Mesendoderm (in vitro differentiated cells): ENCODE measurements around the gene YPEL5.
A peak's percentile ranks its signal among the peaks of the same experiment; 100 is the strongest.

ENCODE experiments used
- DNase-seq: peaks from one replicate; pipeline ENCODE4 v3.0.0; 2013
- H2AK5ac ChIP-seq: 2 replicates; pipeline ENCODE4 v1.6.1; 2013; ENCODE audit warnings: low read length, inconsistent platforms
- H2BK120ac ChIP-seq: 2 replicates; pipeline ENCODE4 v1.6.1; 2013; ENCODE audit warnings: low read depth, mild to moderate bottlenecking, low read length, moderate library complexity, mixed read lengths
- H2BK15ac ChIP-seq: replicated peaks from 2 replicates; pipeline ENCODE4 v1.6.1; 2013; ENCODE audit warnings: low read depth, mild to moderate bottlenecking, moderate library complexity
- H2BK5ac ChIP-seq: 2 replicates; pipeline ENCODE4 v1.6.1; 2013; ENCODE audit warnings: low read length, inconsistent platforms
- H3K18ac ChIP-seq: 2 replicates; pipeline ENCODE4 v1.6.1; 2013; ENCODE audit warnings: mild to moderate bottlenecking, low read length, mixed read lengths
- H3K23ac ChIP-seq: one replicate; pipeline ENCODE4 v1.6.1; 2013; ENCODE audit warnings: low read length
- H3K27ac ChIP-seq: 2 replicates; pipeline ENCODE4 v1.5.1; 2013; ENCODE audit warnings: low read depth, mild to moderate bottlenecking, inconsistent platforms, low read length, moderate library complexity
- H3K27me3 ChIP-seq: 2 replicates; pipeline ENCODE4 v1.6.1; 2013; ENCODE audit warnings: low read length, control low read depth, mild to moderate bottlenecking, inconsistent platforms; ENCODE audit not compliant: insufficient read depth, poor library complexity
- H3K36me3 ChIP-seq: 2 replicates; pipeline ENCODE4 v1.6.1; 2013; ENCODE audit warnings: low read length, inconsistent platforms; ENCODE audit not compliant: control insufficient read depth, insufficient read depth
- H3K4ac ChIP-seq: one replicate; pipeline ENCODE4 v1.6.1; 2013; ENCODE audit warnings: low read depth, mild to moderate bottlenecking, low read length, moderate library complexity
- H3K4me1 ChIP-seq: 2 replicates; pipeline ENCODE4 v1.6.1; 2013; ENCODE audit warnings: low read depth, low read length, inconsistent platforms; ENCODE audit not compliant: control insufficient read depth
- H3K4me2 ChIP-seq: 2 replicates; pipeline ENCODE4 v1.6.1; 2013; ENCODE audit warnings: low read length
- H3K4me3 ChIP-seq: 2 replicates; pipeline ENCODE4 v1.5.1; 2013; ENCODE audit warnings: mild to moderate bottlenecking, low read length
- H3K56ac ChIP-seq: one replicate; pipeline ENCODE4 v1.6.1; 2013; ENCODE audit warnings: low read length
- H3K79me1 ChIP-seq: 2 replicates; pipeline ENCODE4 v1.6.1; 2013; ENCODE audit warnings: low read length, inconsistent platforms
- H3K79me2 ChIP-seq: 2 replicates; pipeline ENCODE4 v1.6.1; 2013; ENCODE audit warnings: mild to moderate bottlenecking, low read length; ENCODE audit not compliant: control insufficient read depth, insufficient read depth
- H3K9ac ChIP-seq: 2 replicates; pipeline ENCODE4 v1.6.1; 2013; ENCODE audit warnings: low read length, inconsistent platforms
- H4K5ac ChIP-seq: one replicate; pipeline ENCODE4 v1.6.1; 2013; ENCODE audit warnings: low read length
- H4K8ac ChIP-seq: one replicate; pipeline ENCODE4 v1.6.1; 2013; ENCODE audit warnings: low read depth, mild to moderate bottlenecking, control low read depth, low read length, moderate library complexity
- WGBS: extraction: QIAGEN DNeasy Blood & Tissue Kit; methylation state at CpG from one replicate; pipeline ENCODE4 v1.1.7; 2013; ENCODE audit warnings: low lambda C conversion rate, missing lambda C conversion rate; ENCODE audit not compliant: insufficient coverage; ENCODE audit errors: extremely low coverage; 5-methylcytosine and 5-hydroxymethylcytosine counted together

Gene YPEL5

GRCh38 chr2:30122362-30122761, 24.4 kb upstream of the YPEL5 start:
- Histone ChIP-seq H3K18ac (no peak overlapping the region), H3K23ac (no peak overlapping the region), H3K9ac (no peak overlapping the region), H2BK15ac (no peak overlapping the region), H4K5ac (no peak overlapping the region), H3K36me3 (no peaks in the 10 kb centered on the region), H3K4me1 (no peaks in the 10 kb centered on the region), H3K4me2 (no peak overlapping the region), H3K27ac (no peak overlapping the region), H3K79me2 (no peaks in the 10 kb centered on the region), H2AK5ac (no peak overlapping the region), H3K27me3 (no peaks in the 10 kb centered on the region), H3K4ac (no peak overlapping the region), H3K4me3 (no peak overlapping the region), H2BK5ac (no peak overlapping the region), H3K56ac (no peak overlapping the region), H4K8ac (no peak overlapping the region), H3K79me1 (no peaks in the 10 kb centered on the region), H2BK120ac (no peak overlapping the region)
- peak; percentile 27 for DNase-seq
- WGBS = no CpG with 5 or more reads among the region's 3 CpGs

GRCh38 chr2:30127016-30127893, 19.6 kb upstream of the YPEL5 start:
- H4K8ac ChIP-seq = no peak overlapping the region
- DNase-seq = no peak
- H4K5ac ChIP-seq = no peak overlapping the region
- no peak overlapping the region for H2BK120ac ChIP-seq
- H3K4me3 ChIP-seq = no peak overlapping the region
- no peaks in the 10 kb centered on the region for H3K79me2 ChIP-seq
- H3K18ac ChIP-seq = no peak overlapping the region
- no peak overlapping the region for H2BK5ac ChIP-seq
- H3K79me1 ChIP-seq = no peaks in the 10 kb centered on the region
- H3K36me3 ChIP-seq = no peaks in the 10 kb centered on the region
- no CpG with 5 or more reads among the region's 9 CpGs for WGBS
- no peak overlapping the region for H3K56ac ChIP-seq
- no peak overlapping the region for H3K23ac ChIP-seq
- no peaks in the 10 kb centered on the region for H3K27me3 ChIP-seq
- H3K27ac ChIP-seq = no peak overlapping the region
- H3K4ac ChIP-seq = no peak overlapping the region
- H3K4me1 ChIP-seq = no peaks in the 10 kb centered on the region
- H2AK5ac ChIP-seq = no peak overlapping the region
- no peak overlapping the region for H2BK15ac ChIP-seq
- no peak overlapping the region for H3K9ac ChIP-seq
- H3K4me2 ChIP-seq = no peak overlapping the region

GRCh38 chr2:30134582-30134981, 12.2 kb upstream of the YPEL5 start:
- no peaks in the 10 kb centered on the region for H3K79me2 ChIP-seq
- no peak overlapping the region for H3K4me2 ChIP-seq
- H2AK5ac ChIP-seq = no peak overlapping the region
- H2BK15ac ChIP-seq = no peak overlapping the region
- no peak overlapping the region for H3K18ac ChIP-seq
- DNase-seq = no peak
- no peak overlapping the region for H3K4me3 ChIP-seq
- no peak overlapping the region for H2BK120ac ChIP-seq
- no peaks in the 10 kb centered on the region for H3K36me3 ChIP-seq
- no peak overlapping the region for H3K4ac ChIP-seq
- no peaks in the 10 kb centered on the region for H3K79me1 ChIP-seq
- H3K23ac ChIP-seq = peak overlapping the region; percentile 24
- H3K9ac ChIP-seq = no peak overlapping the region
- H2BK5ac ChIP-seq = no peak overlapping the region
- H3K27ac ChIP-seq = no peak overlapping the region
- no peak overlapping the region for H4K5ac ChIP-seq
- no peaks in the 10 kb centered on the region for H3K4me1 ChIP-seq
- no peaks in the 10 kb centered on the region for H3K27me3 ChIP-seq
- H3K56ac ChIP-seq = no peak overlapping the region
- no CpG with 5 or more reads among the region's 5 CpGs for WGBS
- H4K8ac ChIP-seq = no peak overlapping the region

- no peak overlapping the region for H3K18ac ChIP-seq
- no peak overlapping the region for H4K5ac ChIP-seq
- no peaks in the 10 kb centered on the region for H3K27me3 ChIP-seq
- no CpG with 5 or more reads among the region's 3 CpGs for WGBS
- H3K23ac ChIP-seq = no peak overlapping the region
- no peak overlapping the region for H2BK120ac ChIP-seq
- no peak overlapping the region for H3K56ac ChIP-seq
- H3K4me2 ChIP-seq = no peak overlapping the region
- H3K79me1 ChIP-seq = no peaks in the 10 kb centered on the region
- H4K8ac ChIP-seq = no peak overlapping the region
- no peak overlapping the region for H3K4me3 ChIP-seq
- H2BK5ac ChIP-seq = no peak overlapping the region
- H3K9ac ChIP-seq = no peak overlapping the region
- no peaks in the 10 kb centered on the region for H3K4me1 ChIP-seq
- no peaks in the 10 kb centered on the region for H3K36me3 ChIP-seq
- no peak overlapping the region for H3K27ac ChIP-seq
- no peak overlapping the region for H2AK5ac ChIP-seq
- DNase-seq = no peak
- no peak overlapping the region for H2BK15ac ChIP-seq
- H3K79me2 ChIP-seq = no peaks in the 10 kb centered on the region
- H3K4ac ChIP-seq = peak overlapping the region; percentile 31
Observed at GRCh38 chr2:30135541-30135940, 11.3 kb upstream of the YPEL5 start.

- no peak overlapping the region for H3K56ac ChIP-seq
- no peak overlapping the region for H3K27ac ChIP-seq
- H3K4me1 ChIP-seq = no peaks in the 10 kb centered on the region
- H2BK120ac ChIP-seq = no peak overlapping the region
- no peak overlapping the region for H3K4me3 ChIP-seq
- no peaks in the 10 kb centered on the region for H3K79me1 ChIP-seq
- no peak for DNase-seq
- H3K27me3 ChIP-seq = no peaks in the 10 kb centered on the region
- no peak overlapping the region for H4K8ac ChIP-seq
- H3K4ac ChIP-seq = no peak overlapping the region
- H2AK5ac ChIP-seq = no peak overlapping the region
- no peak overlapping the region for H4K5ac ChIP-seq
- no peak overlapping the region for H3K9ac ChIP-seq
- no peak overlapping the region for H2BK15ac ChIP-seq
- WGBS = no CpG with 5 or more reads among the region's 10 CpGs
- no peak overlapping the region for H3K4me2 ChIP-seq
- H3K36me3 ChIP-seq = no peaks in the 10 kb centered on the region
- H3K23ac ChIP-seq = no peak overlapping the region
- no peak overlapping the region for H3K18ac ChIP-seq
- H3K79me2 ChIP-seq = no peaks in the 10 kb centered on the region
- no peak overlapping the region for H2BK5ac ChIP-seq
Observed at GRCh38 chr2:30136764-30137444, 9.9 kb upstream of the YPEL5 start.
